PC-3 (cell line): ENCODE data around the gene POLR2E. TPM values are rescaled to one million over a fixed set of nuclear protein-coding genes. Genes with fewer than 3 reads are reported as not detected.

Experiments used
- ATAC-seq: fragments of 200-7000 bp; cut with Tn5 transposase; 2 replicates; pipeline ENCODE4 v1.9.1; 2020; ENCODE audit warnings: mild to moderate bottlenecking, moderate library complexity
- BruUV-seq: library from RNA; stranded (reverse); fragments of 400-500 nt; replicated peaks from 2 replicates; lab custom pipeline; 2021; lab: Mats Ljungman, UMichigan
- CTCF ChIA-PET: fragments of 300-600 bp; sonication (Branson Sonifier 250); formaldehyde crosslinking; loops from one replicate; lab custom pipeline; 2022; ENCODE audit warnings: antibody characterized with exemption; lab: Charles Lee
- POLR2A ChIA-PET: fragments of 300-600 bp; sonication (Branson Sonifier 250); formaldehyde crosslinking; loops from one replicate; lab custom pipeline; 2022; ENCODE audit warnings: antibody characterized with exemption; ENCODE audit not compliant: unreplicated experiment; lab: Charles Lee
- DNase-seq: peaks from one replicate; pipeline ENCODE4 v3.0.0-alpha.2; 2015
- H2AFZ ChIP-seq: fragments of 300-600 bp; sonication (generic); 2 replicates; pipeline ENCODE4 v1.6.0; 2016; ENCODE audit warnings: antibody characterized with exemption, low read length
- H3F3A ChIP-seq: fragments of 300-600 bp; sonication (generic); one replicate; pipeline ENCODE4 v1.6.0; 2017; ENCODE audit warnings: antibody characterized with exemption, low read length, control low read depth, mild to moderate bottlenecking; ENCODE audit not compliant: unreplicated experiment
- H3K27ac ChIP-seq: fragments of 300-600 bp; sonication (generic); 2 replicates; pipeline ENCODE4 v1.5.1; 2016; ENCODE audit warnings: mild to moderate bottlenecking, low read length
- H3K27me3 ChIP-seq: fragments of 300-600 bp; sonication (generic); 2 replicates; pipeline ENCODE4 v1.6.1; 2016; ENCODE audit warnings: low read length, mixed read lengths
- H3K36me3 ChIP-seq: fragments of 300-600 bp; sonication (generic); 2 replicates; pipeline ENCODE4 v1.6.1; 2016; ENCODE audit warnings: low read depth, mixed run types, low read length, mixed read lengths
- H3K4me1 ChIP-seq: fragments of 300-600 bp; sonication (generic); 2 replicates; pipeline ENCODE4 v1.5.1; 2016; ENCODE audit warnings: low read length; ENCODE audit not compliant: insufficient read depth
- H3K4me2 ChIP-seq: fragments of 300-600 bp; sonication (generic); 2 replicates; pipeline ENCODE4 v1.6.0; 2016; ENCODE audit warnings: low read length
- H3K4me3 ChIP-seq: fragments of 300-600 bp; sonication (generic); 2 replicates; pipeline ENCODE4 v1.5.1; 2016; ENCODE audit warnings: mild to moderate bottlenecking, low read length, mixed read lengths
- H3K79me2 ChIP-seq: fragments of 300-600 bp; sonication (generic); 2 replicates; pipeline ENCODE4 v1.6.1; 2017; ENCODE audit warnings: low read length, mixed read lengths
- H3K9ac ChIP-seq: fragments of 300-600 bp; sonication (generic); 2 replicates; pipeline ENCODE4 v1.6.0; 2016; ENCODE audit warnings: mild to moderate bottlenecking, low read length
- H3K9me2 ChIP-seq: fragments of 300-600 bp; sonication (generic); replicated peaks from 2 replicates; pipeline ENCODE4 v1.6.1; 2016; ENCODE audit warnings: mixed run types, low read length, mixed read lengths
- H3K9me3 ChIP-seq: fragments of 300-600 bp; sonication (generic); 2 replicates; pipeline ENCODE4 v1.6.1; 2016; ENCODE audit warnings: low read length, mixed read lengths
- H4K20me1 ChIP-seq: fragments of 300-600 bp; sonication (generic); 2 replicates; pipeline ENCODE4 v1.6.1; 2016; ENCODE audit warnings: low read length, mixed read lengths
- EZH2 ChIP-seq: fragments of 300-600 bp; sonication (generic); IDR thresholded peaks from one replicate; pipeline ENCODE4 v1.6.1; 2017; ENCODE audit warnings: antibody characterized with exemption, mild to moderate bottlenecking, low read length; ENCODE audit not compliant: unreplicated experiment
- EZH2phosphoT487 ChIP-seq: fragments of 300-600 bp; sonication (generic); IDR thresholded peaks from 2 replicates; pipeline ENCODE4 v1.6.1; 2018; ENCODE audit warnings: mild to moderate bottlenecking, antibody characterized with exemption, low read length, borderline replicate concordance
- intact Hi-C: fragments of 100-400 bp; cut with micrococcal nuclease; formaldehyde crosslinking; loops from 2 replicates; pipeline ENCODE4 v1.9.0; 2023
- total RNA-seq: library from RNA; depleted of rRNA; stranded (reverse); fragments of >200 nt; gene quantifications from 2 replicates; pipeline ENCODE4 v1.2.3, GENCODE V29; 2014
- TF ChIP-seq, protein P1 (sequence below): fragments of 300-600 bp; sonication (generic); conservative IDR thresholded peaks from 2 replicates; pipeline ENCODE4 v1.5.1; 2017; ENCODE audit warnings: antibody characterized with exemption, low read depth, mild to moderate bottlenecking, low read length

Gene POLR2E
- total RNA-seq, 1 experiment from 2014 or later: 375 TPM

DNA sequence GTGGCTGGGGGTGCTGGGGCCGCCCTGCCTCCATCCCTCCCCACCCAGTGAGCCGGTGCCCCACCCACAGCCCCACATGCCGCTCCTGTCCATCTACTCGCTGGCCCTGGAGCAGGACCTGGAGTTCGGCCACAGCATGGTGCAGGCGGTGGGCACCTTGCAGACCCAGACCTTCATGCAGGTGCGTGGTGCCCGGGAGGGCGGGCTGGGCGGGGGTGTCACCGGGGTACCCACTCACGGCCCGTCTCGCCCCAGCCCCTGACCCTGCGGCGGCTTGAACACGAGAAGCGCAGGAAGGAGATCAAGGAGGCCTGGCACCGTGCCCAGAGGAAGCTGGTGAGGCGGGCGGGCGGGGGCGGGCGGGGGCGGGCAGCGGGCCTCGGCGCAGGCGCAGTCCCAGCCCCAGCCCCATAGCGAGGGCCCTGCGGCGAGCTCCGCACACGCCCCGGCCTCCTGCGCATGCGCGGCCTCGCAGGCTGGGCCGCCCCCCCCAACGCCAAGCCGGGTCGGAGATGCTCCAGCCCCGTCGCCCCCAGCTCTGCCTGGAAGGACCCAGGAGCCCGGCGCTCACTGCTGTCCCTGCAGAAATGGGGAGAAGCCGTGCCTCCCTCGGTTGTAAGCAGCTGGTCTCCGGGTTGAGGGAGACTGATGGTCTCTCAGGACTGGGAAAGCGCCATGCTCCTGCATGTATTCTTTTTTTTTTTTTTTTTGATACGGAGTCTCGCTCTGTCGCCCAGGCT is 20.5 kb downstream of the POLR2E start:
- ChIA-PET POLR2A (interaction anchor here (0.5 kb wide), 1 partner anchor 26 kb away, joined by 4 read pairs; no protein-coding TSS in a partner anchor), CTCF (no interaction called here)
- peak overlapping the region; percentile 83 for H3K4me2 ChIP-seq

DNA sequence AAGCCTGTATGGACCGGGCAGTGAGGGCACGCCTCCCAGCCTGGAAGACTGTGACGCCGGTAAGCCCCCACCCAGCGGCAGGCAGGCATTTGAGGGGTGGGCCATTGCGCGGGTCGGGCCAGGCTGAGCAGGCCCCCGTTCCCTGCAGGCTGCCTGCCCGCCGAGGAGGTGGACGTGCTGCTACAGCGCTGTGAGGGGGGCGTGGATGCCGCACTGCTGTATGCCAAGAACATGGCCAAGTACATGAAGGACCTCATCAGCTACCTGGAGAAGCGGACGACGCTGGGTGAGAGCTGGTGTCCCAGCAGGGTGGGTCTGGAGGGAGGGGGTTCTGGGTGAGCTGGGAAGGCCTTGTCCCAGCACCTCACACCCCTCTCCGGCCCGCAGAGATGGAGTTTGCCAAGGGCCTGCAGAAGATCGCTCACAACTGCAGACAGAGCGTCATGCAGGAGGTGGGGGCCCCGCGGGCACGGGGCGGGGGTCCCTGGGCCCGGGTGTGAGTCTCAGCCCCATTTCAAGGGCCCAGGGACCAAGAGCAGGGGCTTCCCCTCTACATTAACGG is 21.1 kb downstream of the POLR2E start:
- H3K36me3 ChIP-seq: no peaks in the 10 kb centered on the region
- ATAC-seq (no peak), DNase-seq (no peak)
- no peaks in the 10 kb centered on the region for H3K79me2 ChIP-seq
- H3K9ac ChIP-seq: no peak overlapping the region
- TF ChIP-seq EZH2 (no peak), EZH2phosphoT487 (no peak)
- TF ChIP-seq, protein P1, sequence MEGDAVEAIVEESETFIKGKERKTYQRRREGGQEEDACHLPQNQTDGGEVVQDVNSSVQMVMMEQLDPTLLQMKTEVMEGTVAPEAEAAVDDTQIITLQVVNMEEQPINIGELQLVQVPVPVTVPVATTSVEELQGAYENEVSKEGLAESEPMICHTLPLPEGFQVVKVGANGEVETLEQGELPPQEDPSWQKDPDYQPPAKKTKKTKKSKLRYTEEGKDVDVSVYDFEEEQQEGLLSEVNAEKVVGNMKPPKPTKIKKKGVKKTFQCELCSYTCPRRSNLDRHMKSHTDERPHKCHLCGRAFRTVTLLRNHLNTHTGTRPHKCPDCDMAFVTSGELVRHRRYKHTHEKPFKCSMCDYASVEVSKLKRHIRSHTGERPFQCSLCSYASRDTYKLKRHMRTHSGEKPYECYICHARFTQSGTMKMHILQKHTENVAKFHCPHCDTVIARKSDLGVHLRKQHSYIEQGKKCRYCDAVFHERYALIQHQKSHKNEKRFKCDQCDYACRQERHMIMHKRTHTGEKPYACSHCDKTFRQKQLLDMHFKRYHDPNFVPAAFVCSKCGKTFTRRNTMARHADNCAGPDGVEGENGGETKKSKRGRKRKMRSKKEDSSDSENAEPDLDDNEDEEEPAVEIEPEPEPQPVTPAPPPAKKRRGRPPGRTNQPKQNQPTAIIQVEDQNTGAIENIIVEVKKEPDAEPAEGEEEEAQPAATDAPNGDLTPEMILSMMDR: no peak
- ChIA-PET CTCF (no interaction called here), POLR2A (no interaction called here)
- intact Hi-C loops: no loop called here
- H3K9me3 ChIP-seq: no peaks in the 10 kb centered on the region
- no peaks in the 10 kb centered on the region for H3F3A ChIP-seq
- H3K27ac ChIP-seq: no peak overlapping the region
- H3K4me3 ChIP-seq: no peak overlapping the region
- H4K20me1 ChIP-seq: no peaks in the 10 kb centered on the region
- no peak overlapping the region for H2AFZ ChIP-seq
- no TSS peak for BruUV-seq
- H3K9me2 ChIP-seq: no peaks in the 10 kb centered on the region
- H3K4me2 ChIP-seq: 0 out of 2 replicates have a peak overlapping the region, but pooled peaks have one; percentile 39
- no peaks in the 10 kb centered on the region for H3K27me3 ChIP-seq
- H3K4me1 ChIP-seq: no peaks in the 10 kb centered on the region; the same call in 1 of the 2 replicates

More for the DNA sequence above, 20.5 kb downstream of the POLR2E start:
- peak overlapping the region; percentile 31; the same call in 1 of the 2 replicates for H3K9ac ChIP-seq
- BruUV-seq: no TSS peak
- no peak overlapping the region for H3K27ac ChIP-seq
- H2AFZ ChIP-seq: peak overlapping the region; percentile 71; the same call in 1 of the 2 replicates
- intact Hi-C loops: no loop called here
- no peaks in the 10 kb centered on the region for H4K20me1 ChIP-seq
- H3F3A ChIP-seq: no peaks in the 10 kb centered on the region
- H3K79me2 ChIP-seq: no peaks in the 10 kb centered on the region
- no peaks in the 10 kb centered on the region for H3K36me3 ChIP-seq
- TF ChIP-seq, protein P1: no peak
- TF ChIP-seq EZH2phosphoT487: no peak
- TF ChIP-seq EZH2: no peak
- H3K27me3 ChIP-seq: no peaks in the 10 kb centered on the region
- peak; percentile 63 for ATAC-seq
- H3K4me1 ChIP-seq: no peaks in the 10 kb centered on the region; the same call in 1 of the 2 replicates
- H3K9me3 ChIP-seq: no peaks in the 10 kb centered on the region
- H3K4me3 ChIP-seq: peak overlapping the region; percentile 61
- DNase-seq: peak; percentile 72
- H3K9me2 ChIP-seq: no peaks in the 10 kb centered on the region
